MG63 (cell line): Measurements from ENCODE around the gene UGT1A7. TPM values are rescaled to one million over a fixed set of nuclear protein-coding genes. Genes with fewer than 3 reads are reported as not detected.

Experiments
- total RNA-seq: library from RNA; depleted of rRNA; stranded (reverse); fragments of >200 nt; shearing (Covaris generic); gene quantifications from 2 replicates; pipeline ENCODE4 v1.2.3, GENCODE V29; 2014; ENCODE audit warnings: low replicate concordance; rRNA removed

UGT1A7 gene
- total RNA-seq, 1 experiment from 2014 or later = 0.10 TPM

Other genes starting within 250 kb of the UGT1A7 start
- 23.4 and 34.6 TPM in 2 replicates for gene USP40, start 115.1 kb upstream of the UGT1A7 start, total RNA-seq
- 0.27 and 2.2 TPM in 2 replicates for gene UGT1A8, start 64.3 kb upstream of the UGT1A7 start, total RNA-seq
- gene UGT1A10, start 45.5 kb upstream of the UGT1A7 start, total RNA-seq = 0.27 and 0.33 TPM in 2 replicates
- gene UGT1A9, start 10.0 kb upstream of the UGT1A7 start, total RNA-seq = not detected in 2 replicates
- gene UGT1A6, start 11.0 kb downstream of the UGT1A7 start, total RNA-seq = 0.20 and 0.35 TPM in 2 replicates
- not detected in 2 replicates for gene UGT1A5, start 31.0 kb downstream of the UGT1A7 start, total RNA-seq
- not detected in 2 replicates for gene UGT1A4, start 36.8 kb downstream of the UGT1A7 start, total RNA-seq
- gene UGT1A3, start 47.1 kb downstream of the UGT1A7 start, total RNA-seq = not detected in 2 replicates
- gene UGT1A1, start 78.4 kb downstream of the UGT1A7 start, total RNA-seq = not detected in 2 replicates
- not detected in 2 replicates for gene MROH2A, start 96.4 kb downstream of the UGT1A7 start, total RNA-seq
- 59.1 and 67.1 TPM in 2 replicates for gene HJURP, start 172.6 kb downstream of the UGT1A7 start, total RNA-seq
- gene TRPM8, start 235.5 kb downstream of the UGT1A7 start, total RNA-seq = not detected in 2 replicates